HL-60 (cell line): ENCODE results near the gene EEF2KMT.

Experiments used
- DNase-seq, 2 experiments: peaks; one replicate each; pipeline ENCODE4 v3.0.0-alpha.2; 2010 to 2020; ENCODE audit warnings: low read depth in 1 of 2, low spot score in 1 of 2
- H3K27ac ChIP-seq: fragments of 250-450 bp; sonication (Bioruptor Pico); replicated peaks from 2 replicates; pipeline ENCODE4 v1.5.1; 2020; ENCODE audit warnings: mild to moderate bottlenecking, moderate library complexity
- H3K27me3 ChIP-seq: fragments of 250-450 bp; sonication (Bioruptor Pico); 2 replicates; pipeline ENCODE4 v1.5.1; 2021; ENCODE audit warnings: mild to moderate bottlenecking, moderate library complexity; ENCODE audit not compliant: insufficient read depth, poor library complexity, severe bottlenecking
- H3K4me3 ChIP-seq: replicated peaks from 2 replicates; pipeline ENCODE4 v1.5.1; 2011; ENCODE audit warnings: mild to moderate bottlenecking, control low read depth, low read length; ENCODE audit not compliant: insufficient read depth
- CTCF ChIP-seq: IDR thresholded peaks from one replicate; pipeline ENCODE4 v1.5.1; 2011; ENCODE audit warnings: low read length, control low read depth, inconsistent platforms; ENCODE audit not compliant: insufficient read depth
- GABPA ChIP-seq: IDR thresholded peaks from 2 replicates; pipeline ENCODE4 v1.6.1; 2012; ENCODE audit warnings: low read depth
- POLR2AphosphoS5 ChIP-seq: IDR thresholded peaks from 2 replicates; pipeline ENCODE4 v1.6.1; 2012; ENCODE audit warnings: low read depth
- REST ChIP-seq: IDR thresholded peaks from 2 replicates; pipeline ENCODE4 v1.6.1; 2012; ENCODE audit warnings: low read depth; ENCODE audit not compliant: insufficient replicate concordance
- SPI1 ChIP-seq: IDR thresholded peaks from 2 replicates; pipeline ENCODE4 v1.6.1; 2012; ENCODE audit warnings: low read depth, mild to moderate bottlenecking, borderline replicate concordance

EEF2KMT gene

GRCh38 chr16:5069048-5069447 is 28.5 kb downstream of the EEF2KMT start:
- H3K4me3 ChIP-seq = no peak overlapping the region
- DNase-seq = no peak
- no peak overlapping the region for H3K27ac ChIP-seq
- no peaks in the 10 kb centered on the region for H3K27me3 ChIP-seq
- TF ChIP-seq CTCF (no peak), POLR2AphosphoS5 (no peak), SPI1 (no peak), GABPA (no peak)

GRCh38 chr16:5066511-5066910 is 31.1 kb downstream of the EEF2KMT start:
- DNase-seq = no peak
- H3K4me3 ChIP-seq = no peak overlapping the region
- no peaks in the 10 kb centered on the region for H3K27me3 ChIP-seq
- H3K27ac ChIP-seq = no peak overlapping the region
- TF ChIP-seq CTCF (no peak), REST (no peak), SPI1 (no peak), GABPA (no peak), POLR2AphosphoS5 (no peak)

- Histone ChIP-seq H3K27ac (no peak within 1 kb of the TSS), H3K27me3 (no peaks in the 10 kb centered on the region), H3K4me3 (no peak within 1 kb of the TSS)
- TF ChIP-seq CTCF = no peak
- no peak for TF ChIP-seq GABPA
- TF ChIP-seq POLR2AphosphoS5 = no peak
- TF ChIP-seq REST = no peak
- TF ChIP-seq SPI1 = no peak
- DNase-seq = no peak
Measured at GRCh38 chr16:5065813-5066212, 31.8 kb downstream of the EEF2KMT start, which contains the start of gene C16orf89. TSS of gene C16orf89 (minus strand) at chr16:5065956. CDS start at chr16:5065908, 48 bp downstream.

- no peak overlapping the region for H3K4me3 ChIP-seq
- no peak for DNase-seq
- H3K27me3 ChIP-seq = no peaks in the 10 kb centered on the region
- TF ChIP-seq GABPA (no peak), POLR2AphosphoS5 (no peak), REST (no peak)
- H3K27ac ChIP-seq = no peak overlapping the region
Measured at GRCh38 chr16:5065326-5065725, 32.3 kb downstream of the EEF2KMT start.
